GM21723 (cell line): ENCODE data around the gene BLOC1S3.

Source experiments
- ATAC-seq: cut with Tn5 transposase; IDR thresholded peaks from one replicate; pipeline ENCODE4 v1.9.1; 2021; ENCODE audit warnings: mild to moderate bottlenecking, moderate library complexity; ENCODE audit not compliant: unreplicated experiment

BLOC1S3 gene

DNA sequence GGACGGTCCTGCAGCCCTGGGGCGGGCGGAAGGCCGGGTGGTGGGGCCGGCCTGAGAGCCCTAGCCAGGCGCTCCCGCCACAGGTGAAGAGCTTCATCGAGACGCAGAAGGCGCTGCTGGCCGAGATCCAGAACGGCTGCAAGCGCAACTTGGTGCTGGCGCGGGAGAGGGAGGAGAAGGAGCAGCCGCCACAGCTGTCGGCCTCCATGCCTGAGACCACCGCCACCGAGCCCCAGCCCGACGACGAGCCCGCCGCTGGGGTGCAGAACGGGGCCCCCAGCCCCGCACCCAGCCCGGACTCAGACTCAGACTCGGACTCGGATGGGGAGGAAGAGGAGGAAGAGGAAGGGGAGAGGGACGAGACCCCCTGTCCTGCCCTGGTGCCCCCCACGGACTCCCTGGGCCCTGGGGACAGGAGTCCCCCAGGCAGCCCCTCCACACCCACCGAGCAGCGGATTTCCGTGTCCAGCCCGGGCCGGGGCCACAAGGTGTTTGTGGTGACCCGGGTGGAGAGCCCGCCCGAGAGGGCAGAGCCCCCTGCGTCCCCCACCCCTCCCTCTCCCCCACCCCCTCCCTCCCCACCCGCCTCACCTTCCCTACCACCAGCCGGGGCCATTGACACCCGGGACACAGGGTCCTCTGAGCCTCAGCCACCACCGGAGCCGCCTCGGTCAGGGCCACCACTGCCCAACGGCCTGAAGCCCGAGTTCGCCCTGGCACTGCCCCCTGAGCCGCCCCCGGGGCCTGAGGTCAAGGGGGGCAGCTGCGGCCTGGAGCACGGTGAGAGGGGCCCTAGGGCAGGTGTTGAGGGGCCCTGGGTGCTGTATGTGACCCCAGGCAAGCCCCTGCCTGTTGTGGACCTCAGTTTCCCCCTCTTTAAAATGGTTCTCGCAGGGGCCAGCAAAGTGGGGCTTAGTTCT is 33.1 kb upstream of the BLOC1S3 start:
- ATAC-seq = no peak

DNA sequence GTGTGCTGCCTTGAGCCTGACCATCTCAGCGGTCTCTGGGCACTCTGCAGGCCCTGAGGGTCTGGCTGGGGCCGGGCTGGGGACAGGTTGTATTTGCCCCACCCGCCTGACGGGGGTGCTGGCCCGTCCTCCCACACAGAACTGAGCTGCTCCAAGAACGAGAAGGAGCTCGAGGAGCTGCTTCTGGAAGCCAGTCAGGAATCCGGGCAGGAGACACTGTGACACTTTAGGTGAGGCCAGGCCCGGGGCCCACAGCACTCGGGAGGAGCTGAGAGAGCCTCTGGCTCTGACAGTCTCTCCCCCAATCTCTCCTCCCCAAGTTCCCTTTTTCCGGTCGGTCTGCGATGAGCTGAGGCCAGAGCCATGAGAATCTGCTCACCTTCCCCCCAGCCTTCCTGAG is 32.3 kb upstream of the BLOC1S3 start:
- ATAC-seq = no peak

DNA sequence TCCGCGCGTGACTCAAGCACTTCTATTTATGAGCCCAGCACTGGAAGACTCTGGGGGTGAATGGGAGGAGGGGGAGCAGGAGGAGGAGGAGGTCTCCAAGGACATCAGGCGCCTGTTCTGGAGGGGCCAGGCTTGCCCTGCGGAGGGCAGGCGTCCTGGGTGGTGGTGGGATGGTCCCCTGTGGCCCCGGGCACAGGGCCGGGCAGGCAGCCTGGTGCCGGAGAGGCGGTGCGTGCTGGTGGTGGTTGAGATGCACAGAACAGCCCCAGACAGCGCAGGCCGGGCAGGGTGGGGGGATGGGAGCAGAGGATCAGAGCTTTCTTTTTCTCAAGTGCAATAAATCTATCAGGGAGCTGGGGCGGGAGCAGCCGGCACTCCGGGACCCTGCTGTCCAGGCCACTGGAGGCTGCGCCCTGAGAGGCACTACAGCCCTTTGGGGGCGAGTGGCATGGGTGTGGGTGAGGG is 31.8 kb upstream of the BLOC1S3 start:
- ATAC-seq = no peak

DNA sequence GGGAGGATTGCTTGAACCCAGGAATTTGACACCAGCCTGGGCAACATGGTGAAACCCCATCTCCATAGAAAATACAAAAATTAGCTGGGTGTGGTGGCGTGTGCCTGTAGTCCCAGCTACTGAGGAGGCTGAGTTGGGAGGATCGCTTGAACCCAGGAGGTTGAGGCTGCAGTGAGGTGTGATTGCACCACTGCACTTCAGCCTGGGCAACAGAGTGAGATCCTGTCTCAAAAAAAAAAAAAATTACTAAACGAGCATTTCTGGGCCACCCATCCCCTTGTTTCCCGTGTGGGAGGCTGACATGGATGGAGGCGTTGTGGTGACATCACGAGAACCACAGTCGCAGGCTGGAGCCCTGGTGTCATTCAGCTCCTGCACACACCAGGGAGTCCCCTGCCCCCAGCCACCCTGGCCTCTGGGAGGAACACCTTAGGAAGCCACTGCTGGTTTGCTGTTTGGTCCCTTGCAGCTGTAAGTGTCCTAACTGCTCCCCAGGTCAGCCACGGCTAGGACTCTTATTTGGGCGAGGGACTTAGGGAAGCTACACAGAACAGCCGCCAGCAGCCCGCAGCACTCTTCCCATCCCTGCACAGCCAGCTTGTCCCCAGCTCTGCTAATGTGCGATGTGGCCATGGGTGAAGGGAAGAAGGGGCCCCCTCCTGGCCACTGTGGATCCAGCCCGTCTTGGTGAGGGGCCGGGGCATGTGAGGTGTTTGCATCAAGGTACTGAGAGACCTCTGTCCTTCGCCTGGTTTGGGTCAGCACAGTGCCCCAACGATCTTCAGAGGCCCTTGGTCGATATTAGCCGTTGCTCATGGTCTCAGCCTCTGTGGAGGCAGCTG is 30.5 kb upstream of the BLOC1S3 start:
- ATAC-seq = no peak

DNA sequence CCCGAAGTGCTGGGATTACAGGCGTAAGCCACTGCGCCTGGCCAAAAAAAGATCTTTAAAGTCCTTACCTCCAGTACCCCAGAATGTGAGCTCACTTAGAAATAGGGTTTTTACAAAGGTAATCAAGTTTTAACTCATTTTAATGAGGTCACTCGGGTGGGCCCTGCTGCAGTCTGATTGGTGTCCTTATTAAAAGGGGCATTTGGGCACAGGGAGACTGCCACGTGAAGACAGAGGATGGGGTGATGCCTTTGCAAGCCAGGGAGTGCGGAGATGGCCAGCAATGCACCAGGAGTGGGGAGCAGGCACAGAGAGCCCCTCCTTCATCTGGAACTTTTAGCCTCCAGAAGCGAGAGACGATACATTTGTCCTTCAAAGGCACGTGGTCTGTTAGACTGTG is 29.5 kb upstream of the BLOC1S3 start:
- no peak for ATAC-seq

DNA sequence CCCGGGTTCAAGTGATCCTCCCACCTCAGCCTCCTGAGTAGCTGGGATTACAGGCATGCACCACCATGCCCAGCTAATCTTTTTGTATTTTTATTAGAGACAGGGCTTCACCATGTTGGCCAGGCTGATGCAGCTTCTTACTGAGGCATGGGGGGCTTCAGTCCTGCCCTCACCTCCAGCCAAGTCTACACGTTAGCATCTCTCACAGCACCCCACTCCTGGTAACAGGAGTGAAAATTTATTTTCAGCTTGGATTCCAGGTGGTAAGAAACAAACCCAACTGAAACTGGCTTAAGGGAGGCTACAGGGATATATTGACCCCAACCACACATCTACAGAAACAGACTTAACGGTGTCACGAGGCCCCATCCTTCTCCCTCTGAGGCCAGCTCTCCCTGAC is 28.4 kb upstream of the BLOC1S3 start:
- ATAC-seq = no peak

DNA sequence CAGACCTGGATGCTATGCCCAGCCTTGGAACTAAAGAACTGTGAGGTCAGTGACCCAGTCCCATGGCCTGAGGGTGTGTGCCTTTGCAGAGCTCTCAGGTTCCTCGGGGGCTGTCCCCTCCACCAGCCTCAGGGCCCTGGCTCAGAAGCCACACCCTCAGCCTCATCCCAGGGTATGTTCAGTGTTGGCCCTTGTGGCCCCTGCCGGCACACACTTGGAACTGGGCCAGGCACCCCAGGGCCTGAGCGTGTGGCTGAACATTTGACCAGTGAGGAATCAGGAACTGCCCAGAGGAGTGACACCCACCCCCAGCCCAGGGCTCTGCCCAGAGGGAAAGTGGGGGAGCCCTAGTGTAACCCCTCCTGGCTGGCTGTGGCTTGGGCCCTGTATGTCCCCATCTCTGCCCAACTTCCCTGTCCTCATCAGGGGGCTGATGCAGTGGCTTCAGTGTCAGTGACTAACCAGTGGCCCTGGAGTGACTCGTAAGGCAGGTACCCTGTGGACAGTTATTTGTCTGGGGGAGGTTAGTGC is 27.8 kb upstream of the BLOC1S3 start:
- no peak for ATAC-seq

DNA sequence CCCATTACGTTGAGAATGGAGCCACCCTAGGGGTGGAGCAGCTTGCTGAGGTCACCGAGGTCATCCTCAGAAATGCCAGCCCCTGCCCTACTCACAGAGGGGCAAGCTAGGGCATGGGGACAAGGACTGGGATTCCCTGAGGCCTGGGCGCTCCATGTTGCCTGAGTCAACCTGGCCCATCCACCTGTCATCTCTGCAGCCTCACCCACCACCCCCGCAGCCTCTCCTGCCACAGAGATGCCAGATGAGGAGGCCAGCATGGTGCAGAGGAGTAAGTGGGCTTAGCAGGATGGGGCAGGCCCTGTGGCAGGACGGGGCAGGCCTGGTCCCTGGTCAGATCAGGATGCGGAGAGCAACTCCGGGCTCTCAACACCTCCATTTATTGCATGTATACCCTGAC is 27.3 kb upstream of the BLOC1S3 start:
- ATAC-seq = no peak

DNA sequence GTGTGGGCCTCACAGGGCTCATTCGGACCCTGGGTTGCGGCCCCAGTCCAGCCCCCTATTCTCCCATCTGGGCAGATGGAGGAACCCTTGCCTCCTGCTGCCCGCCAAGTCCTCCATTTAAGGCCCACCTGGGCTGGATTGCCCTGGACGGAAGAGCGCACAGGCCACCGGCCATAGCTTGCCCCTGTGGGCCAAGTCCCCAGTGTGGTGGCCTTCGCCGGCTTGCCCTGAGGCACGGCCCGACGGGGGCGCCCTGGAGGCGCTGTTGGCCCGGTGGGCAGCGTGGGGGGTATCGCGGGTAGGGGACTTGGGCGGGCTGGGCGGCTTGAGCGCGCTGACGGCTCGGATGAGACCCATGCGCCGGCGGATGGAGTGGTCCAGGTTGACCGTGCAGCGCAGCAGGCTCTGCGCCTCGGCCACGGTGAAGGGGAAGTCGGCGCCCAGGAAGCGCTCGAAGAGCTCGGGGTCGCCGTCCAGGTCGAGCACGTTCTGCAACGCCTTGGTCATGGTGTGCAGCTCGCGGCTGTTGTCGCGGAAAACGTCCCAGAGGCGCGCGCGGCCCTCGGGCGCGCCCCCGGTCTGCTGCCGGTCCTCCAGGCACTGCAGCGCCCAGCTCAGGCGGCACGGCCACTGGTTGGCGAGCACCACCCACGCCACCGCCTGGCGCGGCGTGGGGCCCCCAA is 26.6 kb upstream of the BLOC1S3 start:
- ATAC-seq = no peak

DNA sequence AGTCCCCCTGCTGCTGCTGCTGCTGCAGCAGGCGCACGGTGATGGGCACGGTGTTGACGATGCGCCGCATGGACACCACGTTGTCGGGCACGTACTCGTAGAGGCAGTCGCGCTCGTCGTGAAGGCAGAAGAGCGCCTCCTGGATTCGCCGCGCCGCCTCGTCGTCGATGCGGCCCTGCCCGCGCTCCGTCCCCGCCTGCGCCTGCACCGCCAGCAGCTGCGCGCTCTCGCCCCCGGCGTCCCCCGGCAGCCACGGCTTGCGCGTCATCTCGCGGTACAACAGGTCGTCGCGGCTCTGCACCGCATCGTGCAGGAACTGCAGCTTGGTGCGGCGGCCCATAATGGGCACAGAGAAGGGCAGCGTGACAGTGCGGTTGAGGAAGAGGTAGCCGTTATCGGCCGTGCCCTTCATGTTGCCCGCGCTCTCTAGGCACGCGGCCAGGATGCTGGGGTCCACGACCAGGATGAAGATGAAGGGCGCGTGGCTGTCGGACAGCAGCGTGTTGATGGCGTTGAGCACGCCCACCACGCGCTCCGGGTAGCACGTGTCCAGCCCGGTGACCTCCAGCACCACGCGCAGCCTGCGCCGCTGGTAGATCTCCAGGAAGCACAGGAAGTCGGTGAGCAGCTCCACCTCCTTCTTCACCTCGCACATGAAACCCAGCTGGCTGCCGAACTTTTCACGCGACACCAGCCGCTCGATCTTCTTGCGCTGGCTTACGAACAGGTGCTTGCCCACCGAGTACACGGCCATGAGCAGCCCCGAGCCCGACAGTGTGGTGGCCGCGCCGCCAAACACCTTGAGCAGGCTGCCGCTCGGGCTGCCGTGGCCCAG is 25.9 kb upstream of the BLOC1S3 start:
- ATAC-seq = no peak

DNA sequence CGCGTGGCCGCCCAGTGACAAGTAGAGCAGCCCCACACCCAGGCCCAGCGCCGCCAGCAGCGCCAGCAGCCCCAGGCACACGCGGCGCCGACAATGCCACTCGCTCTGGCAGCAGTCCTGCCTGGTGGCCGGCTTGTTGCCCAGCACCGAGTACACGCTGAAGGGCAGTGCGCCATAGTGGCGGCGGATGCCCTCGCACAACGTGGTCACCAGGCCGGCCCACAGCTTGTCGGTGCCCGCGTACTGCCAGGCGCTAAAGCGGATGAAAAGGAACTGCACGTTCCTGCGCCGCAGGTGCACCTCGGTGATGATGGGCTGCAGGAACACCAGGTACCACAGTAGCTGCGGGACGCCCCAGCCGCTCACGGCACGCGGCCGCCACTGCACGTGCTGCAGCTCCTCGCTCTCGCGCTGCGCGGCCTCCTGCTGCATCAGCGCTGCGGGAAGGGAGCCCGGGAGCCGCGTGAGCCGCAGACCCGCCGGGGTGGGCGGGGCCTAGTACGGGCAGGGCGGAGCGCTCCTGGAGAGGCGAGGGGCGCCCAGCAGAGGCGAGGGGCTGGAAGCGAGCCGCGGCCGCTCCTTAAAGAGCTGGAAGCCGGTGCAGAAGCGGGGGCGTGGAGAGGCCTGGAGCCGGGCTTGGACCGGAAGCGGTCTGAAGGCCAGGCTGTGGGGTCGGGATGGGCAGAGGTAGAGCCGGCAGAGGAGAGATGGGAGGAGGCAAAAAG is 25.1 kb upstream of the BLOC1S3 start:
- ATAC-seq = no peak

DNA sequence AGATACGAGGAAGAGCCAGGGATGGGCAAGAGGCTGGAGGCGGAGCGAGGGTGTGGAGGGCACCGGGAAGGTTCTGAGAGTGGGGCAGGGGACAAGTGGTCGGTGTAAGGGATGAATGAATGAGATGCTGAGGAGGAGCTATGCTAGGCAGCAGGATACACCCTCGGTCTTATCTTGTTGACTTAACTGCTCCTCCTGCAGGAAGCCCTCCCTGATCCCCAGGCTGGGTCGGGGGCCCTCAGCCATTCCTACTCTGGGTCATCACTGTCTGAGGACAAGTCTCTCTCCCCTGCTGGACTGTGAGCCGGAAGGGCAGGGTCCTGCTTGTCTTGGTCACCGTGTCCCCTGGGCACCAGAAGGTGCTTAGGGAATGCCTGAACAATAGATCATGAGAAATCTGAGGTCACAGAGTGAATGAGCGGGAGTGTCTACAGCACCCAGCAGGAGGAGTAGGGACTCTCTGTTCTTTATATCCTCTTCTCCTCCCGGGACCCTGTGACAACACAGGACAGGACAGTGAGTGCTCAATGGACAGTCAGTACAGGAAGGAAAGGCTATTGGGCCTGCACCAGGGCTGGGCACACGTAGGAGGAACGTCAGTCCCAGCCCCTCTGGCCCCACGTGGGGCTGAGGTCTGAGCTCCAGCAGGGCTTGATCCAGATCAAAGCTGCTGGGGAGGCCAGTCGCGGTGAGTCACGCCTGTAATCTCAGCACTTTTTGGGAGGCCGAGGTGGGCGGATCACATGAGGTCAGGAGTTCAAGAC is 24.3 kb upstream of the BLOC1S3 start:
- no peak for ATAC-seq

DNA sequence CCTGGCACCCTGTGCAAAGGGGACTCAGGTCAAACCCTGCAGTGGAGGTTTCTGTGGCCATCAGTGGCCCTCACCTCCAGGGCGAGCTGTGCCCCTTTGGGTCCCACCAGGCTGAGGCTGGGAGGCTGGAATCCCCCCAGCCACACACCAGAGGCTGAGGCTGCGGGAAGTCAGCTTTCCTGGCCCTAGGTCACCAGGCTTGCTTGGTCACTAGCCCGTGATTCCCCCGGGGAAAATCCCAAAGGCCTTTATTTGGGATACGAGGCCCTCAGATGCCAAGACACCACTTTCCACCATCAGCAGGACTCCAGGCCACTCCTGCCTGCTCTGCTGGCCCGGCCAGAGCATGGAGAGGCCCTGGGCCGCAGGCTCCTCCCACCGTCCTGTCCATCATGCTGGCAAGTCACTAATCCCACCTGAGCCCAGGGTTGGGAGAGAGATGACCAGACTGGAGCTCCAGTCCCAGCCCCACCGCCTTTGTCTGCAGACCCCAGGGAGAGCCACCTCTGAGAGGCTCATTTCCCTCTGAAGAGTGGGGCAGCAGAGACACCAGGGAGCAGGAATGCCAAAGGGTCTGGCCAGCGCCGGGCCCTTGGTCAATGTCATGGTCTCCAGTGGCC is 22.5 kb upstream of the BLOC1S3 start:
- ATAC-seq = no peak

DNA sequence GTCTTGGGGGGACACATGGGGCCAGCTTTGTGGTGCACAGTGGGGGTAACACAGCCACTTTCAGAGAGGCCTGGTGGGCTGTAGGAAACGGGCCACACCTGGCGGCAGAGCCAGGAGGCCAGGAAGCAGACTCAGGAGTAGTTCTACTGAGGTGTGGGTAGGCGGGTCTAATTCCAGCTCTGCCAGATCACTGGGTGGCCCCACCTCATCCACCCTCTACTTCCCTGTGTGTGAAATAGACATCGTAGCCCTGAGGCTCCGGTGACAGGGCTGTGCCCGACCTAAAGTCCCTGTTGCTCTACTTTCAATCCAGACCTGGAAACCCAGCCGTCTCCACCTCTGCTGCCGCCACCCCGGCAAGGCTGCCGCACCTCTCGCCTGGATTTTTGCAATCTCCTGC is 21.8 kb upstream of the BLOC1S3 start:
- no peak for ATAC-seq

DNA sequence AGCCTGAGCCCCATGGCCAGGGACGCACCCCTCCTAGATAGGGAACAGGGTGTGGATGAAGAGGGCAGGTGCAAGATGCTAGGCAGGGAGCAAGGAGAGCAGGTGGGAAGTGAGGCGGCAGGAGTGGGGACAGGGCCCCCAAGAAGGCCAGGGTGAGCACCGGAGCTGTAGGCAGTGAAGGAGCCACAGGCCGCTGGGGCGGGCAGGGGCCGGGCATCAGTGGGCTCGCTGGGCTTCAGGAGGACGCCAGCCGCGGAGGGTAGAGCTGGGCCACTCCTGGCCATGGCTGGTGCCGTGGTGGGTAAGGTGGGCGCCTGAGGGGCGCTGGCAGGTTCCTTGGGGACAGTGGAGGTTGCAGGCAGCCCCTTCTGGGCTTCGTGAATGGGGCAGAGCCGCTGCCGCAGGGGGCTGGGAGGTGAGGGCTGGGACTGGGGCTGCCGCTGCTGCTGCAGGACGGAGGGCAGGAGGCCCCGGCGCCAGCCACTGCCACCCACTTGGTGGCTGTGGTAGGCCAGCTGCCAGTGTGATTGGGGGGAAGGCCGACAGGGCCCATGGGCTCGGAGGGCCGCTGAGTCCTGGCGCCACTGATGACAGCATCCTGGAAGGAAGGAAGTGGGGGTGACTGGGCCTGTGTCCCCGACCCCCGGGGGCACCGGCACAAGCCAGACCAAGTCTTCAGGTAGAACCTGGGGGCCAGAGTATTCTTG is 19.9 kb upstream of the BLOC1S3 start:
- no peak for ATAC-seq

DNA sequence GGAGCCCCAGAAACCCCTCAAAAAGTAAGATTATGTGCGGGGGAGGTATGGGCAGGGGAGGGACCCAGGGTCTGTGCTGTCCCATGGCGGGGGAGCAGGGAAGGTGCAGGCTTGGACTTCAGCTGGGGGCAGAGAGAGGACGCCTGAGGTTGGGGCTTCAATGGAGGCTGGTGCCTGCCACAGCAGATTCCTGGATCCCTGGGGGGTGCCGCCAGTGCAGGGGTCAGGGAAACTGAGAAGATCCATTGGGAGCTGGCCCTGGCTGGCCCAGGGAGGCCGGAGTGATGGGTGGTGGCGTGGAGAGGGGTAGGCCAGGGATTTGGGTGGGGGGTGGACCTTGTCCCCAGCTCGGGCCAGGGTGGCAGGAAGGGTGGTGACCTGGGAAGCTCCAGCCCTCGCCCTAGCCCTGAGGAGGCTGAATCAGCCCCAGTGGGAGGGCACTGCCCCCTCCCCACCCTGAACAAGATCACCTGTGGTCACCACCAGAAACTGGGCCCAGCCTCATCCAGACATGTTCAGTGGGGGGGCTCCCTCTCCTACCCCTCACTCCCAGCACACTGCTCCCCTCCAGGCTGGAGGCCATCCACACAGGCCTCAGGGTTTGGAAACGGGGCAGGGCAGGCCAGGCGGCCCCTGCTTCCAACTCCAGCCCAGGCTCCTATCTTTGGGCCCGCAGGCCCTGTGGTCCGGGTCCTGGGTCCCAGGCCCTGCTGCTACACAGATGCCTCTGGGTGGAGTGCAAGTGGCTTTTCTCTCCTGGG is 19.2 kb upstream of the BLOC1S3 start:
- no peak for ATAC-seq

DNA sequence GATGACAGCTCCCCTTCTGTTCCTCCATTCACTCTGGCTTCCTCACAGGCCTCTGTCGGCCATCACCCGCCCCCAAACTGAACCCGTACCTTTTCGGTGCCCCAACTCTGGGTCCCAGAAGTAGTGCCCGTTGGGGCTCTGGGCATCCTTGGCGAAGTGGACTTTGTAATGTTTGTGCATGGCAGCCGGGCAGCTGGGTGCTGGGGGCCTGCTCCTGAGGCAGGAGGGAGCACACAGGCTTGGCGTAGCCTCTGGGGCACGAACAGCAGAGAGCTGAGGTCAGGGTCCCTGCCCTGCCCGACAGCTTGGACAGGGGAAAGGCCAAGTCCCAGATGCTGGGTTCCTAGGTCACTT is 18.6 kb upstream of the BLOC1S3 start:
- no peak for ATAC-seq
